K562 (cell line): ENCODE results near the gene NOSTRIN. TPM values are rescaled to one million over a fixed set of nuclear protein-coding genes. Genes with fewer than 3 reads are reported as not detected.

Experiments
- ATF4 ChIP-seq: fragments of 450-650 bp; formaldehyde crosslinking; IDR thresholded peaks from 2 replicates; pipeline ENCODE4 v1.4.0; 2022; ENCODE audit warnings: mild to moderate bottlenecking, moderate library complexity
- CAMTA2 ChIP-seq: fragments of 250-450 bp; sonication (Bioruptor Pico); conservative IDR thresholded peaks from 2 replicates; pipeline ENCODE4 v1.5.1; 2022
- DPF2 ChIP-seq: fragments of 450-650 bp; IDR thresholded peaks from 2 replicates; pipeline ENCODE4 v1.6.1; 2016
- ELF1 ChIP-seq: fragments of 200-800 bp; sonication (Bioruptor generic); IDR thresholded peaks from 2 replicates; pipeline ENCODE4 v1.6.1; 2016; ENCODE audit warnings: missing genetic modification characterization, missing compliant biosample characterization
- FOXM1 ChIP-seq, 2 experiments: fragments of 450-650 bp in 1 of 2; sonication (generic) in 1 of 2; formaldehyde crosslinking in 1 of 2; IDR thresholded peaks; 2 replicates each; pipeline versions ENCODE4 v1.6.1 to v1.9.0; 2017 to 2022; ENCODE audit warnings: low read depth in 2 of 2, mild to moderate bottlenecking in 2 of 2, missing genetic modification reagents in 1 of 2, moderate library complexity in 1 of 2
- GTF2A2 ChIP-seq: IDR thresholded peaks from 2 replicates; pipeline ENCODE4 v1.6.1; 2016; ENCODE audit warnings: mild to moderate bottlenecking, missing genetic modification characterization, missing compliant biosample characterization
- HDAC3 ChIP-seq: fragments of 450-650 bp; IDR thresholded peaks from 2 replicates; pipeline ENCODE4 v1.6.1; 2018; ENCODE audit warnings: borderline replicate concordance, mild to moderate bottlenecking, moderate library complexity; ENCODE audit not compliant: partially characterized antibody
- HDAC8 ChIP-seq: fragments of 450-650 bp; IDR thresholded peaks from 2 replicates; pipeline ENCODE4 v1.6.1; 2016; ENCODE audit warnings: mild to moderate bottlenecking, missing genetic modification characterization, moderate library complexity, missing compliant biosample characterization
- NUFIP1 ChIP-seq: fragments of 450-650 bp; IDR thresholded peaks from 2 replicates; pipeline ENCODE4 v1.6.1; 2018; ENCODE audit not compliant: partially characterized antibody
- PYGO2 ChIP-seq: fragments of 450-650 bp; IDR thresholded peaks from 2 replicates; pipeline ENCODE4 v1.6.1; 2016; ENCODE audit warnings: mild to moderate bottlenecking, missing genetic modification characterization, moderate library complexity, missing compliant biosample characterization
- RNF2 ChIP-seq: sonication (generic); IDR thresholded peaks from 2 replicates; pipeline ENCODE4 v1.6.1; 2016
- SFPQ ChIP-seq: fragments of 200-400 bp; formaldehyde crosslinking; IDR thresholded peaks from 2 replicates; pipeline ENCODE4 v1.6.1; 2017; ENCODE audit warnings: mild to moderate bottlenecking, low read depth, low read length, moderate library complexity
- SMAD2 ChIP-seq: fragments of 150-350 bp; IDR thresholded peaks from 2 replicates; pipeline ENCODE4 v1.6.1; 2014; ENCODE audit warnings: low read depth, mild to moderate bottlenecking, low read length
- TAF7 ChIP-seq: fragments of 450-650 bp; IDR thresholded peaks from 2 replicates; pipeline ENCODE4 v1.6.1; 2016; ENCODE audit warnings: missing genetic modification characterization, missing compliant biosample characterization
- ZKSCAN1 ChIP-seq: fragments of 150-350 bp; IDR thresholded peaks from 2 replicates; pipeline ENCODE4 v1.6.1; 2016; ENCODE audit warnings: low read depth, low read length
- ZNF124 ChIP-seq: sonication (generic); formaldehyde crosslinking; IDR thresholded peaks from 2 replicates; pipeline ENCODE4 v1.8.1; 2022; ENCODE audit warnings: missing genetic modification reagents
- ZNF316 ChIP-seq: fragments of 450-650 bp; IDR thresholded peaks from 2 replicates; pipeline ENCODE4 v1.6.1; 2016
- ZNF518B ChIP-seq: fragments of 250-450 bp; sonication (Bioruptor Pico); IDR thresholded peaks from 2 replicates; pipeline ENCODE4 v1.5.0; 2021; ENCODE audit warnings: mild to moderate bottlenecking, moderate library complexity
- ZNF561 ChIP-seq: fragments of 450-650 bp; formaldehyde crosslinking; conservative IDR thresholded peaks from 2 replicates; pipeline ENCODE4 v1.4.0; 2020; ENCODE audit warnings: mild to moderate bottlenecking, moderate library complexity
- ZNF830 ChIP-seq: fragments of 250-450 bp; sonication (Bioruptor Pico); IDR thresholded peaks from 2 replicates; pipeline ENCODE4 v1.5.0; 2021; ENCODE audit warnings: mild to moderate bottlenecking
- polyA plus RNA-seq, 8 experiments: library from polyadenylated mRNA; depleted of rRNA in 4 of 8; stranded (reverse) in 5 of 8; unstranded in 3 of 8; fragments of >200 nt; fragmentation: Nextera tagmentation in 2 of 8; fragmentation: Illumina TruSeq in 1 of 8; extraction: Ambion mirVana in 2 of 8; extraction: Trizol in 1 of 8; gene quantifications; 2 replicates each; pipeline versions ENCODE4 v1.2.1 to v1.2.3, GENCODE V29; 2011 to 2014; ENCODE audit warnings: inconsistent platforms in 1 of 8, missing spikeins in 1 of 8
- total RNA-seq, 7 experiments: library from RNA; depleted of rRNA in 6 of 7; stranded (reverse); fragments of >200 nt in 6 of 7; fragmentation: Illumina TruSeq in 2 of 7; extraction: Trizol in 2 of 7; gene quantifications; 2 replicates each; pipeline versions ENCODE4 v1.2.1 to v1.2.3, GENCODE V29; 2011 to 2021; ENCODE audit warnings: low replicate concordance in 1 of 7
- TF ChIP-seq, protein P1 (sequence below): sonication (generic); formaldehyde crosslinking; IDR thresholded peaks from 2 replicates; pipeline ENCODE4 v1.8.1; 2022; ENCODE audit warnings: missing genetic modification reagents

The NOSTRIN gene
- total and polyA plus RNA-seq, 9 of the 15 experiments (the other 6 are each of a cell fraction or from before 2014, with no cell fraction given), result 26.7 to 82.9 (median 56.3) TPM

- TF ChIP-seq FOXM1 (IDR thresholded peaks at IDR 0.05; ENCODE audit: low read depth), result no peak
- TF ChIP-seq FOXM1 (CRISPR knock-in tag; IDR thresholded peaks at IDR 0.05; ENCODE audit: low read depth), result no peak
- TF ChIP-seq CAMTA2 (CRISPR knock-in tag), result no peak
- peak; percentile 78 for TF ChIP-seq ELF1
- TF ChIP-seq HDAC8 (tag), result 0 out of 2 replicates have a peak, but pooled peaks have one; percentile 53
- TF ChIP-seq, protein P1, sequence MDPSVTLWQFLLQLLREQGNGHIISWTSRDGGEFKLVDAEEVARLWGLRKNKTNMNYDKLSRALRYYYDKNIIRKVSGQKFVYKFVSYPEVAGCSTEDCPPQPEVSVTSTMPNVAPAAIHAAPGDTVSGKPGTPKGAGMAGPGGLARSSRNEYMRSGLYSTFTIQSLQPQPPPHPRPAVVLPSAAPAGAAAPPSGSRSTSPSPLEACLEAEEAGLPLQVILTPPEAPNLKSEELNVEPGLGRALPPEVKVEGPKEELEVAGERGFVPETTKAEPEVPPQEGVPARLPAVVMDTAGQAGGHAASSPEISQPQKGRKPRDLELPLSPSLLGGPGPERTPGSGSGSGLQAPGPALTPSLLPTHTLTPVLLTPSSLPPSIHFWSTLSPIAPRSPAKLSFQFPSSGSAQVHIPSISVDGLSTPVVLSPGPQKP (CRISPR knock-in tag), result no peak
- no peak for TF ChIP-seq SFPQ
- no peak for TF ChIP-seq ZNF561 (CRISPR knock-in tag)
- TF ChIP-seq ATF4 (CRISPR knock-in tag), result no peak
- TF ChIP-seq ZNF830 (CRISPR knock-in tag), result 0 out of 2 replicates have a peak, but pooled peaks have one; percentile 35
- no peak for TF ChIP-seq NUFIP1
- peak; percentile 18 for TF ChIP-seq HDAC3
- no peak for TF ChIP-seq SMAD2
- TF ChIP-seq RNF2, result no peak
- TF ChIP-seq ZNF518B, result no peak
- no peak for TF ChIP-seq GTF2A2 (tag)
- no peak for TF ChIP-seq ZNF124
- peak; percentile 43 for TF ChIP-seq DPF2
- no peak for TF ChIP-seq ZKSCAN1
- no peak for TF ChIP-seq PYGO2
- TF ChIP-seq ZNF316, result peak; percentile 44; the same call in 1 of the 2 replicates
- TF ChIP-seq TAF7 (tag), result no peak
Observed at GRCh38 chr2:168801961-168802858, at the start of gene NOSTRIN (continued).
